ENCODE results near the gene CCR7. TPM values are rescaled to one million over a fixed set of nuclear protein-coding genes. Genes with fewer than 3 reads are reported as not detected.
A peak's percentile ranks its signal among the peaks of the same experiment; 100 is the strongest.

Gene CCR7
- total RNA-seq, 4 donors from 2014 or later, result 0.12 to 0.95 (median 0.53) TPM; not detected in 1

- intact Hi-C loops (cut with DNase I), result loop anchor here (5.0 to 10.0 kb wide), 2 partner anchors 116 to 254 kb away; partner anchors contain the start of genes IGFBP4 and RARA
- Histone ChIP-seq H3K9me3 (no peaks in the 10 kb centered on the region), H3K27ac (peak overlapping the region; percentile 65 to 84 (median 84)), H3K4me1 (peaks cover 32 to 98% (median 53%) of the 10 kb centered on the region in 3 donors), H3K27me3 (no peaks in the 10 kb centered on the region), H3K4me3 (no peak overlapping the region), H3K36me3 (no peaks in the 10 kb centered on the region)
- 82% methylated on average over 6 to 7 of the region's 9 CpGs for WGBS, 2 donors
- TF ChIP-seq CTCF (IDR thresholded peaks at IDR 0.05) (no peak), POLR2A (IDR thresholded peaks at IDR 0.05) (no peak)
- no peak for DNase-seq
Observed at GRCh38 chr17:40558300-40558889, 6.9 kb downstream of the CCR7 start.

- Histone ChIP-seq H3K27ac (peak overlapping the region; percentile 65 to 84 (median 84)), H3K27me3 (no peaks in the 10 kb centered on the region), H3K4me1 (peaks cover 37 to 99% (median 60%) of the 10 kb centered on the region in 3 donors), H3K36me3 (no peaks in the 10 kb centered on the region), H3K4me3 (peak overlapping the region in 1 of 4 donors; percentile 19), H3K9me3 (no peaks in the 10 kb centered on the region)
- no peak for DNase-seq
- intact Hi-C loops (cut with DNase I), result loop anchor here (5.0 to 10.0 kb wide), 2 partner anchors 115 to 253 kb away; partner anchors contain the start of genes IGFBP4 and RARA
- WGBS, 2 donors, result 59 to 80% methylated on average over 1 to 4 of the region's 6 CpGs
- no peak for TF ChIP-seq POLR2A (IDR thresholded peaks at IDR 0.05)
- no peak for TF ChIP-seq CTCF (IDR thresholded peaks at IDR 0.05)
Observed at GRCh38 chr17:40557531-40558299, 7.6 kb downstream of the CCR7 start.

GRCh38 chr17:40556884-40557414, 8.3 kb downstream of the CCR7 start:
- H3K27ac ChIP-seq, result peak overlapping the region; percentile 65 to 84 (median 84)
- H3K36me3 ChIP-seq, result no peaks in the 10 kb centered on the region
- 67 to 75% methylated on average over 1 to 13 of the region's 16 CpGs for WGBS, 2 donors
- TF ChIP-seq CTCF (IDR thresholded peaks at IDR 0.05), result no peak
- TF ChIP-seq POLR2A (IDR thresholded peaks at IDR 0.05), result no peak
- no peaks in the 10 kb centered on the region for H3K27me3 ChIP-seq
- H3K4me3 ChIP-seq, result peak overlapping the region in 1 of 4 donors; percentile 19
- H3K4me1 ChIP-seq, result peaks cover 45 to 100% (median 65%) of the 10 kb centered on the region in 3 donors
- no peak for DNase-seq
- intact Hi-C loops (cut with DNase I), result loop anchor here (5.0 to 10.0 kb wide), 2 partner anchors 115 to 252 kb away; partner anchors contain the start of genes IGFBP4 and RARA
- no peaks in the 10 kb centered on the region for H3K9me3 ChIP-seq

GRCh38 chr17:40556198-40556661, 9.0 kb downstream of the CCR7 start:
- TF ChIP-seq POLR2A (IDR thresholded peaks at IDR 0.05) (no peak), CTCF (IDR thresholded peaks at IDR 0.05) (no peak)
- peak overlapping the region; percentile 65 to 84 (median 84) for H3K27ac ChIP-seq
- H3K36me3 ChIP-seq, result no peaks in the 10 kb centered on the region
- H3K9me3 ChIP-seq, result no peaks in the 10 kb centered on the region
- no peak for DNase-seq
- intact Hi-C loops (cut with DNase I), result loop anchor here (5.0 to 10.0 kb wide), 2 partner anchors 114 to 251 kb away; partner anchors contain the start of genes IGFBP4 and RARA
- 71 to 77% methylated on average over 1 of the region's 1 CpG for WGBS, 2 donors
- H3K4me3 ChIP-seq, result no peak overlapping the region
- peaks cover 51 to 100% (median 72%) of the 10 kb centered on the region in 3 donors for H3K4me1 ChIP-seq
- H3K27me3 ChIP-seq, result no peaks in the 10 kb centered on the region
